Activated CD4-positive, alpha-beta T cell treated with anti-CD3 and anti-CD28 coated beads, Interleukin-2, Interleukin-4, amounts not matched to agents 100 ng/mL and 50 ng/mL, durations not matched to agents 16 hours and 8 hours (primary cell): Measurements from ENCODE around the gene PLPPR3.
A peak's percentile ranks its signal among the peaks of the same experiment; 100 is the strongest.

Source experiments
- DNase-seq: peaks from one replicate; pipeline ENCODE4 v3.0.0-alpha.2; 2020; ENCODE audit warnings: low spot score

The PLPPR3 gene

DNA sequence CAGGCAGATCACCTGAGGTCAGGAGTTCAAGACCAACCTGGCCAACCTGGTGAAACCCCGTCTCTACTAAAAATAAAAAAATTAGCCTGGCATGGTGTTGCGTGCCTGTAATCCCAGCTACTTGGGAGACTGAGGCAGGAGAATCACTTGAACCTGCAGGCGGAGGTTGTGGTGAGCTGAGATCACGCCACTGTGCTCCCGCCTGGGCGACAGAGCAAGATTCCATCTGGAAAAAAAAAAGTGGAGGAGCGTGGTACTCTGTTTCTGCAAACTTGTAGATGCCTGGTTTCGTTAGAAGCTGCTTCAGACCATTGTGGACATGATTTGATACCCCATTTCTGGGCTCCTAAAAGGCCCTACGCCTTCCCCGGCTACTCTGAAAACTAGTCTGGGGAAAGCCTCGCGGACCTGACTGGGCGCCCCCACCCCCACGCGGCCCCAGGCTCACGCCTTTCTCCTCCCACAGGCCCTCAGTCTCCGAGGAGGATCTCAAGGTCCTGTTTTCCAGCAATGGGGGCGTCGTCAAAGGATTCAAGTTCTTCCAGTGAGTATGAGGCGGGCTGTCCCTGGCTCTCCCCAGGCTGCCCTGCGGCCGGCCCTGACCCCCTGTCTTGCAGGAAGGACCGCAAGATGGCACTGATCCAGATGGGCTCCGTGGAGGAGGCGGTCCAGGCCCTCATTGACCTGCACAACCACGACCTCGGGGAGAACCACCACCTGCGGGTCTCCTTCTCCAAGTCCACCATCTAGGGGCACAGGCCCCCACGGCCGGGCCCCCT, 11.5 kb downstream of the PLPPR3 start:
- no peak for DNase-seq

DNA sequence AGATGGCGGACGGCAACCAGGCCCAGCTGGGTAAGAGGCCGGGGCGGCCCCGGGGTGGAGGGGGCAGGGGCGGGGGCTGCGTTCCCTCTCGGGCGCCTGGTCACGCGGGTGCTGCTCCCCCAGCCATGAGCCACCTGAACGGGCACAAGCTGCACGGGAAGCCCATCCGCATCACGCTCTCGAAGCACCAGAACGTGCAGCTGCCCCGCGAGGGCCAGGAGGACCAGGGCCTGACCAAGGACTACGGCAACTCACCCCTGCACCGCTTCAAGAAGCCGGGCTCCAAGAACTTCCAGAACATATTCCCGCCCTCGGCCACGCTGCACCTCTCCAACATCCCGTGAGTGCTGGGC, 13.4 kb downstream of the PLPPR3 start:
- DNase-seq, result no peak

DNA sequence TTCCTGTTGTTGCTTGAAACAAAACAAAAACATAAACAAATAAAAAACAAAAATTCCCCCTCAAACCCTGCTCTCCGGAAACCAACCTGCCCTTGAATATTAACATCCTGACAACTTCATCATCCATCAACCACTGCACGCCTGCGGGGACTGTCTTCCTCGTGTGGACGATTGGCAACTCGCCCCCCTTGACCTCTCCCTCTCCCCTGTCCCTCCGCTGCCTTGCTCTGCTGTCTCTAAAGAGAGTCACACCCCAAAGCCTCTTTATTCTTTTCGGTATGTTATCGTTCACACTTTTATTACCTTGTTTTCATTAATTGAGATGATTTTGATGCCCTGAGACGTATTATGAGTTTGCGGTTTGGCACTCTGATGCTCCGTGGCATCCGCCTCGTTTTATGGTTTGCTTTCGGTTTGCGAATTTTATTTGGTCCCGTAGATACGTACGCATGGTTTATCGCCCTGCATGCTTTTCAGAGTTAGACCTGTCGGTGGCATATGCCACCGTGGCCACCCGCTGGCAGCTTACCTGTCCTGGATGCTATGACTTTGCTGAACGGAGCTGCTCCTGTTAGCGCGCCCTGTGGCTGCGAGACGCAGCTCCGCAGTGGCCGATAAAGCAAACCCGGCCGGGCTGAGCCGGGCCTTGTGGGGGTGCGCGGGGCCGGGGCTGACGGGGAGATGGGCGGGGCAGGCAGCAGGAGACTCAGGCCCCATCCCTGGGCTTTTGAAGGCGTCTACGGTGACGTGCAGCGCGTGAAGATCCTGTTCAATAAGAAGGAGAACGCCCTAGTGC, 13.9 kb downstream of the PLPPR3 start:
- DNase-seq, result no peak

DNA sequence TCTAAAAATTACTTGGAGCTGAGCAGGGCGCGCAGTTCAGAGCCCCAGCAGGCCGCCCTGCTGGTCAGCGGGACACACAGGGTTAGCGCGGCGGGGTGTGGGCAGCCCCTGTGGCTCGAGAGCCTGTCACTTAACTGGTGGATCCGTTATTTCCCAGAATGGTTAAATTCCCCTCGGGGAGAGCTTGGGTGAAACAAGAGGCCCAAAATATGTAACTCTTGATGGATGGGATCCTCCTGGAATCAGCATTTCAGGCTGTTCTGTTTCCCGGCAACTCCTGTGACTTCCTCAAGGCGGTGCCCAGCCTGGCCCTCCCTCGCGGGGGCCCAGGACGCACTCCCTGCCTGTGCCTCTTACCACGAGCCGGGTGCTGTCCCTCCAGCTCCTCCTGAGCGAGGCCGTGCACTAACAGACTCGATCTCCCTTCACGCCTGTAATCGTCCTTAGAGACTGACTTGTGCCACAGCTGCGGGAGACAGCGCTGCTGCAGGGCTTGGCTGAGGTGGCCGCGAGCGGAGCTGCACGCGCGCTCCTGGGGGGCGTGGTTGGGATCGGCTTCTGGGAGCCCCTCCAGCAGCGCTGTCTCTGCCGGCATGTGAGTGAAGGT, 14.8 kb downstream of the PLPPR3 start:
- DNase-seq, result no peak

DNA sequence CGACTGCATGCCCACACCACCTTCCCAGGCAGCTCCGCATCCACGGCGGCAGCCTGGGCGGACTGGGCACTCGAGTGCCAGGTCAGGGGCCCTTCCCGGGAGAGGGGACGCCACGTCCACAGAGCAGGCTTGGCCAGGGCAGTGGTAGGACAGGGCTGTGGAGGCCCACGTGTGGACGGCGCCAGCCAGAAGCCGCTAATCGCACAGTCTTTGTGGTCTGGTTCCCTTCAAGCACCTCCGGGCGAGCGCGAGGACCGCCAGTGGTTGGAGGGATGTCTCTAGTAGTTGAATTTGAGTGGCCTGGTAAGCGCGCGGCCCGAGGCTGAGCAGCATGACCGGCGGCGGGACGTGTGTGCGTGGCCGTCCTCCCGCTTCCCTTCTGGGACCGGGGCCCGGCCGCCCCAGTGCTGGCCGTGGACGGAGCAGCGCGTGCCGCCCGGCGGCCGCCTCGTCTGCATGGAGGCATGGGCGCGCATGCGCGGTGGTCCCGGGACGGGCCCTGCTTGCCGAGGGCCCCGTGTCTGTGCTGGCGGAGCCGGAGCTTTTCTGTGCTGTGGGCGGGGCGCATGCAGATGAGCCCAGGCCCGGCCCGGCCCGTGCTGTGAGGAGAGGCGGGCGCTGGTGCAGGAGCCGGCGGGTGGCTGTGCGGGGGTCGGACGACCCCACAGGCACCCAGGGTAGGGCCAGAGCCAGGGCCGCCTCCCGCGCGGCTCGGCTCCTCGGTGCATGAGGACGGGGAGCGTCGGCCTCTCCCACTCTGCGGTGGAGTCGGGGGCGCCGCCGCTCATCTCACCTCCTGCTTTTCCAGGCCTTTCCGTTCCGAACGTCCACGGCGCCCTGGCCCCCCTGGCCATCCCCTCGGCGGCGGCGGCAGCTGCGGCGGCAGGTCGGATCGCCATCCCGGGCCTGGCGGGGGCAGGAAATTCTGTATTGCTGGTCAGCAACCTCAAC, 15.9 kb downstream of the PLPPR3 start:
- no peak for DNase-seq

DNA sequence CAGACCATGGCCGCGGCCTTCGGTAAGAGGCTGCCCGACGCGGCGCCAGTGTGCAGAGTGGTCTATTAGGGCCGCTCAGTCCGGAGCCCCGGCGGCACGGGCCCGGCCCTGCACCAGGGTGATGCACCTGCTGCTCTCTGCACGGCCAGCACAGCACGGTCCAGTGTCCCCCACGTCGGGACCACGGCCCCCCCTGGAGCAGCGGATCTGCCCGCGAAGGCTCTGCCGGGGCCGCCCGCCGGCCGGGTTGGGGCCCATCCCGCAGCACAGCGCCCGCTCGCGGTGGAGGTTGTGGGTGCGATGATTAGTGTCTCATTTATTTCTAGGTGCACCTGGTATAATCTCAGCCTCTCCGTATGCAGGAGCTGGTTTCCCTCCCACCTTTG, 16.6 kb downstream of the PLPPR3 start:
- no peak for DNase-seq

DNA sequence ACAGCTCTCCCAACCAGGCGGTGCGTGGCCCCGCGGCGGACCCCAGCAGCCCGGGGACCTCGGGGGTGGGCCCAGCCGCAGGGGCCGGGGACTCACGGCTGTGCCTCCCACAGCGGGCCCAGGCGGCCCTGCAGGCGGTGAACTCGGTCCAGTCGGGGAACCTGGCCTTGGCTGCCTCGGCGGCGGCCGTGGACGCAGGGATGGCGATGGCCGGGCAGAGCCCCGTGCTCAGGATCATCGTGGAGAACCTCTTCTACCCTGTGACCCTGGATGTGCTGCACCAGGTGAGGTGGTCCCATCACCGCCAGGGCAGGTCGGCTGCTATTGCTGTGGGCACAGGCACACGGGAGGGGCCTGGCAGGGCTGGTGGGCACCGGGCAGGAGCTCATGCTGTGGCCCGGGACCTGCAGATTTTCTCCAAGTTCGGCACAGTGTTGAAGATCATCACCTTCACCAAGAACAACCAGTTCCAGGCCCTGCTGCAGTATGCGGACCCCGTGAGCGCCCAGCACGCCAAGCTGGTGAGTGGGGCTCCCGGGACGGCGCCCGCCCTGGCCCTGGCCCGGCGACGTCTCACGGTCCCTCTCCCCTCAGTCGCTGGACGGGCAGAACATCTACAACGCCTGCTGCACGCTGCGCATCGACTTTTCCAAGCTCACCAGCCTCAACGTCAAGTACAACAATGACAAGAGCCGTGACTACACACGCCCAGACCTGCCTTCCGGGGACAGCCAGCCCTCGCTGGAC, 17.2 kb downstream of the PLPPR3 start:
- DNase-seq, result no peak

DNA sequence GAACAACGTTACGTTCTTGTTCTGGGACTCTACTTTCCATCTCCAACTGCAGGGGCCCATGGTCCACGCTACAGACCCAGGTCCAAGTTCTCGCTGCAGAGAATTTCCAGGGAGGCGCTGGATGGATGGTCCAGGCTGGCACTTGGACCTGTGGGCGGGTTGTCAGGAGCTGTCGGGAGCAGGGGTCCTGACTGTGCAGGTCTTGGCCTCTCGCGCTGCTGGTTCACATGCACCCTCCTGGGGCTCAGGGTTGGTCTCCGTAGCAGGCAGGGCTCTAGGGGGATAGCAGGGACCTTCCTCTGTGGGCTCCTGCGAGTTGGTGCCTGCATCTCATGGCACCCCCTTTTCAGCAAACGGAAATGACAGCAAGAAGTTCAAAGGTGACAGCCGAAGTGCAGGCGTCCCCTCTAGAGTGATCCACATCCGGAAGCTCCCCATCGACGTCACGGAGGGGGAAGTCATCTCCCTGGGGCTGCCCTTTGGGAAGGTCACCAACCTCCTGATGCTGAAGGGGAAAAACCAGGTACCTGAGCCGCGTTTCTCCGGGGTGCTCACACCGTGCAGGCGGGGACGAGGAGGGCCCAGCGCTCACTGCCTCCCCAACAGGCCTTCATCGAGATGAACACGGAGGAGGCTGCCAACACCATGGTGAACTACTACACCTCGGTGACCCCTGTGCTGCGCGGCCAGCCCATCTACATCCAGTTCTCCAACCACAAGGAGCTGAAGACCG, 17.9 kb downstream of the PLPPR3 start:
- no peak for DNase-seq

DNA sequence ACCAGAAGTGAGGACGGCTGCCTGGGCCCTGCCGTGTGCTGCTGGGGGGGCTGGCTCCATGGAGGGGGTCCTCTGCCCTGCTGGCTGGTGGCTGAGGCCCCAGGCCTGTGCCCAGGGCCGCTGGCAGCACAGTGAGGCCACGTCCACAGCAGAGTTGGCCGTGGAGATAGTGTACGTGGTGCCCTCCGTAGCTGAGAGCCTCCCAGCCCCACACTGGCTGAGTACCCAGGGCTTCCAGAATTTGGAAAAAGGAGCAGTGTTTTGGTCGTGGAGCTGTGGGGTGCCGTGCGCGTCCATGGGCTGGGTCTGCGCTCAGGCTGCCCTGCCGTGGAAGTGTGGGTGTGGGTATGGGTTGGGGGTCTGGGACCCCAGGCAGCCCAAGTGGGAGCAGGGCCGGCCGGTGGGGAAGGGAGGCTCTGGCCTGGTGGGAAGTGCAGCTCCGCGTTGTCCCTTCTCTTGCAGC, 18.6 kb downstream of the PLPPR3 start:
- no peak for DNase-seq

DNA sequence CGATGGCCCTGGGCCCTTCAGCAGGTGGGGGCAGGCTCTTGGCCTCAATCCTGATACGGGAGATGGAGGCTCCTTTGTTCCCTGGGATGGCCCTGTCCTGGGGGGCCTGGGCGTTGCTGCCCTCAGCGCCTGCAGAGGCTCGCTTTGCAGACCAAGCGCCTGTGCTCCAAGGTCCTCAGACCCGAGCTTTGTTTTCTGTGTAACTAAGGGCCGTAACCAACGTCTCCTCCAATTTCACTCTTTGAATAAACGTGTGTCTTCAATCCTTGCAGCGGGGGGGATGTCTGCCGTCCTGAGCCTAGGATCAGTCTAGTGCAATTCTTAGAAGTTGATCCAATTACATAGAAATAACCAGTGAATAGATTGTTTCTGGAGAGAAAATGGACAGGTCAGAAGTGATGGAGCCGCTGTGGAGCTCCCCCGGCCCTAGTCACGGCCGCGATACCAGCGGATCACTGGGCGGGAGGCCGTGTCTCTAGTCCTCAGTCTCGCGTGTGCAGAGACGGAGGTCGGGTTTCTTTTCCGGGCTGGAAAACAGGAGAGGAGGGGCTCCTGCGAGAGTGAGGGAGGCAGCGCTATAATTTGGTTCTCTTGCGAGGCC, 19.2 kb downstream of the PLPPR3 start:
- DNase-seq, result no peak

DNA sequence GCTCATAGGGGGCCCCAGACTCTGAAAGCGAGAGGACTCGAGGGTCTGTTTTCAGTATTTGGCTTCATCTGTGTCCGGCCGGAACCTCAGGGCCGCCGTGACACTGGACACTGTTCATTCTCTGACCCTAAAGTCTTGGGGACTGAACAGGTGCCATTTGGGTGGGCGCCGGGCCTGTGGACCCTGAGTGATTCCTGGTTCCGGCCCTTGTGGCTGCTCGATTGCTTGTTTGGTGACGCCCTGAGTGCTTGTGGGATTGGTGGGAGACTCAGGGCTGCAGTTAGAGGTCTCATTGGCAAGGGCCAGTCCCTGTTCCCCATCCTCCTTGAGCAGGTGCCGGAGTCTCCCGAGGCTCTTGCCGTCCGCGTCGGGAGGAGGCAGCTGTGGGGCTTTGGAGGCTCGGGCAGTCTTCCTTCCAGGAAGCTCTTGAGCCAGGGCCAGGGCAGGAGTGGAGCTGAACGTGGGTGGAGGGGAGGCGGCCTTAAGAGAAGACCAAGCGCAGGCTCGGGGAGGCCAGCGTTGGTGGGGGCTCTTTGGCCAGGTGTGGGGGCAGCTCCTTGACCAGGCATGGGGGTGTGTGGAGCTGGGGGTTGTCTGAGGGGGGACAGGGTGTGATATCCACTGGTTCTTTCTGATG, 19.8 kb downstream of the PLPPR3 start:
- DNase-seq, result no peak

DNA sequence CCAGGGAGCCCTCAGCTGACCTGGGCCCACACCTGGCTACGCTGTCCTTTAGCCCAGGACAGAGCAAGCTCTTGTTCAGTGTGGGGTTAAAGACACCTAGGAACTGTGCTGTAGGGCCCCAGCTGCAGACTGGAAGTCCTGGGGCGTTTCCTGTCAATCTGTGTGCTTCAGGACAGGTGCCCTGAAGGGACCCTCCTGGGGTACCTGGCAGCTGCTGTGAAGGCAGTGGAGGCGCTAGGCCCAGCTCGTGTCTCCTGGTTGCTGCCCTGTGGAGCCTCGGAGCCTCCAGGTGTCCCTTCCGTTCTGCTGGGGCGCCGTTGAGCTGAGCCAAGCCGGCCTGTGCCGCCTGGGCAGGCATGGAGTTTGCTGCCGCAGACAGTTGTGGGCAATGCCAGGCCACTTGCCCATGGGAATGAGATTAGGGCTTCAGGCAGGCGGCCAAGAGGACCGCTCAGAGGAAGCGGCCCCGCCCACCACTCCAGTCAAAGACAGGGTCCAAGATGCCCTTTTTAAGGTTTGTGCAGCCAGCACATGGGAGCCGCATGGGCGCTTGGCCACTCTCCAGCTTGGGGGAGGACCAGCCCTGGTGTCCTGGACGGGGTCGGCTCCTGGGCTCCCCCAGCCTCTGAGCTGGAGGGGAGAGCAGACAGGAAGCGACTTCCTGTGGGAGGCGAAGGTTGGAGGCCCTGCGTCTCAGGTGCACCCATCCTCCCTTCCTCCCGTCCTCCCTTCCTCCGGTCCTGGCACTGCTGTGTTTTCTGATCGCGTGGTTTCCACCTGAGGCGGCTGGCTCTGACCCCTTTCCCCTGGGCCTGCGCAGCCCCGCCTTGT, 20.5 kb downstream of the PLPPR3 start:
- DNase-seq, result no peak

DNA sequence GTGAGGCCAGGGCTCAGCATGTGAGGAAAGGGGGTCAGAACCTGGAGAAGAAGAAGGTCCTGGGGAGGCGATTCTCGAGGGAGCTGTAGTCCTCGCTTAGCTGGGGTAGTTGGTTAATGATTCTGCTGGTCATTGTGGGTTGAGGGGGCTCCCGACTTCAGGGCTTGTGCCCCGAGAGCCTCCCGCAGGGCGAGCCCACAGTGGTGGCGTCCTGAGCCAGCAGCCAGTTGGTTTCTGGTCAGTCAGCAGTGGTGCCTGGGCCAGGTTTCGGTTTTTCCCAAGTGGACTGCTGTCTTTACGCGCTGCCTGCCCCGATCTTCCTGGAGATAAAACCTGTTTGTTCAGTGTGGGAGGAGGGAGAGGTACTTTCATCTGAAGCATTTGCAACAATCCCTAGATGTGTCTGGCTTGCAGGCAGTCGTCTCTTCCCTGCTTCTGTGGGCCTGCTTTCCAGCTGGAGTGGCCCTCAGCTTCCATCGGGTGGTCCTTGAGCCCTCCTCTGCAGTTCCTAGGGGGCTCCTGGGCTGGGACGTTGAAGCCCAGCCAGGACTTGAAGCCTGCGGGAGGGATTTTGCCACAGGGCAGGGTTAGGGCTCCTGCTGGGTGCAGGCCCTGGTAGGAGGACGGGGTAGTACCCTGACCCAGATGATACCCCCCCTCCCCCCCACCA, 21.3 kb downstream of the PLPPR3 start:
- no peak for DNase-seq

DNA sequence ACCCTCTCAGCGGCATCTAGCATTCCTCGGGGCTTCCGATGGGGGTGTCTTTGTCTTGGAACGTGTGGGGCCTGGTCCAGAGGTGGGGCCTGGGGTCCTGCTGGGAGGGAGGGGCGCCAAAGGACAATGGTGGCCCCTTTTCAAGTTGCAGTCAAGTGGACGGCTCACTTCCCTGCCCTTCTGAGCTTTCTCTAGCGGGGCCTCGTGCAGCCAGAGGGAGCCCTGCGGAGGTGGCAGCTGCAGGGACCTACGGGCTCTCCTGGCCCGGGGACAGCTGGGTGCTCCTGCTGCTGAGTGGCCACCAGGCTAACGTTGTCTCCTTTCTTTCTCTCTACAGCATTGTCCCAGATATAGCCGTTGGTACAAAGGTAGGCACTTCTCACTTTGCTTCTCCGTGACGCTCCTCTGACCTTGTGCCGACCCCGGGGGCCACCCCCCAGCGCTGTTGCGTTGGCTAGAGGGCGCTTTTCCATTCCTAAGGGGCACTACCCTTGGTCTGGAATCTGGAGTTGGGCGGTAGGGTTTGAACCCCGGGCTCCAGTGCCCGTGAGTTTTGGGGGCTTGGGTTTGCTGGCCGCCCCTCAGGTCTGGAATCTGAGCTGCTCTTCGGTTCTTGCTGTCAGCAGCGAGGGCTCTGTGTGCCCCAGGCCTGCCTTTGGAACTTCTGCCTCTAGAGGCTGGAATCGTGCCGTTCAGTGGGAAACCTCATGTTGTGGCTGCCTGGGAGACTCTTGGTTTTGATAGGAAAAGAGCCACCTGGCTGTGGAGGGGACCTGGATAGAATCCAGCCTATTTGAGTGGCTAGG, 22.5 kb downstream of the PLPPR3 start:
- no peak for DNase-seq

DNA sequence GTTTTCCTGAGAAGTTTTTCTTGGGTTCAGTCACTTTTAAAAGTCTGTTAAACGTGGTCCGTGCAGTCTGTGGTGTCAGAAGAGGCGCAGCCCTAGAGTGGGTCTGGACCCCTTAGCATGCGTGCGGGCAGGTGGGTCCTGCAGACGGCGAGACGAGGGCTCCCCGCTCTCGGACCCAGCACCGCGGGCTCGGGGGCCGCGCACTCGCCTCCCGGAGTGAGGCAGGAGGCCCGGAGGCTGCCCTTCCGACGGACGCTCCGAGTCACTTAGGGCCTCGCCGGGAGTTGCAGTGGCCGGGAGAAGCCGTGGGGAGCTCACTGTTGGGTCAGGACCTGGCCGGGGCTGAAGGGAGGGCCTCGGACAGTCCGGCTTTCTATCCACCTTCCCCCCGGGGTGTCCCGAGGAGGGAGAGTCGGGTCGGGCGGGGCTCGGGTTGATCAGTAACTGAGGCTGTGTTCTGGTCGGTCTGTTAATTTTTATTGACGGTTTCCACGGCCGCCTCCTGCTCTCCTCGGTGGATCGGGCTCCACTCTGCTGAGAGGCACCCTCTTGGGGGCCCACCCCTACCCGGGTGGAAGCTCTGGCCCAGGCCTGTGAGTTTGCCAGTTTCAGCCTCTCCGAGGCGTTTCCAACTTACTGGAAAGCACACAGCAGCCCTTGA, 23.2 kb downstream of the PLPPR3 start:
- DNase-seq, result no peak

DNA sequence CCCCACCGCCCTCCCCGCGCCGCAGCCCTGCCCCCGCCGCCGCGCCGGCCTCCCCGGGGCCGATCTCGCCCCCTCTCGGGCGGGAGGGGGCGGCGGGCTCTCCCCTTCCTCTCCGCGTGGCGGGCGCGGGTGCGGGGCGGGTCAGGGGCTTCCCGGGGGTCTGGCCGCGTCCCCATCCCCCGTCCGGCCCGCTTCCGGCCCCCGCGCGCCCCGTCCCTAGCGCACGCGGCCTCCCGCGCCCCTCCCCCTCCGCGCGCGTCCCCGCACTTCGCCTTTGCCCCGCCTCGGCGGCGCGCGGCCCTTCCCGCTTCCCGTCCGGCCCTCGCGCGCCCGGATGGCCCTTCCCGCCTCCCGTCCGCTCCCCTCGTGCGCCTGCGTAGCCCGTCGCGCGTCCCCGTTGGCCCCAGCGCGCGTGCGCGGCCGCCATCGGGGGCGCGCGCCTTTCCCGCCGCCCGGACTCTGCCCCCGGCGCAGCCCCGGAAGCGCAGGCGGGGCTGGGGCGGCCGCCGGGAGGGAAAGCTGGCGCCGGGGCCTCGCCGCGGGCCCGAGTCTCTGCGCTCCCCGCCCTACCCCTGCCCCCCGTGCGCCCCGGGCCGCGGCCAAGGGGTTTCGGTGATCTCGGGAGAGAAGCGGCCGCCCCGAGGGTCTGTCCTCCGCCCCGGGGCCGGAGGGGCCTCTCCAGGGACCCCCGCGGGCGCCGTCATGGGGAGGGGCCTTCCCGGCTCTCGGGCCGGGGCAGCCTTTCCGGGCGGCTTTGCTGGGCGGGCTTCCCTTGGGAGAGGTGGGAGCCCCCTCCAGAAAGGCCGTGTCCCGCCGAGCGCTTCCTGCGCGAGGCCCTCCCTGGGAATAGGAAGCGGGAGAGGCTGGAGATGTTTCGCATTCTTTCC, 24.0 kb downstream of the PLPPR3 start:
- DNase-seq, result peak; percentile 93
